Activated T-helper 1 cell treated with anti-CD3 and anti-CD28 coated beads, Interleukin-12 subunit alpha, Interleukin-12 subunit beta, Interleukin-2, Interleukin-4 antibody, amounts not matched to agents 30 ng/mL and 10 ng/mL and 1 ng/mL, durations not matched to agents 14 hours and 24 hours and 36 hours (primary cell): ENCODE results near the gene CEP290. TPM values are rescaled to one million over a fixed set of nuclear protein-coding genes. Genes with fewer than 3 reads are reported as not detected.
A peak's percentile ranks its signal among the peaks of the same experiment; 100 is the strongest.

Experiments
- DNase-seq: peaks from one replicate; pipeline ENCODE4 v3.0.0; 2021; ENCODE audit warnings: low spot score
- H3K27ac Mint-ChIP-seq: one replicate; pipeline ENCODE4 v1.8.0; 2021; ENCODE audit warnings: mild to moderate bottlenecking, mixed read lengths
- H3K27me3 Mint-ChIP-seq: one replicate; pipeline ENCODE4 v1.8.0; 2022; ENCODE audit warnings: mild to moderate bottlenecking, moderate library complexity, mixed read lengths; ENCODE audit not compliant: insufficient read depth
- H3K36me3 Mint-ChIP-seq: one replicate; pipeline ENCODE4 v1.8.0; 2021; ENCODE audit warnings: low read depth, mixed read lengths
- H3K4me1 Mint-ChIP-seq: one replicate; pipeline ENCODE4 v1.8.0; 2021; ENCODE audit warnings: low read depth, mixed read lengths
- H3K4me3 Mint-ChIP-seq: one replicate; pipeline ENCODE4 v1.8.0; 2021; ENCODE audit warnings: mild to moderate bottlenecking, moderate library complexity, mixed read lengths
- H3K9me3 Mint-ChIP-seq: one replicate; pipeline ENCODE4 v1.8.0; 2021; ENCODE audit warnings: mixed read lengths
- intact Hi-C: fragments of 100-400 bp; cut with micrococcal nuclease; formaldehyde crosslinking; loops from one replicate; pipeline ENCODE4 v1.15.1; 2024
- total RNA-seq: library from RNA; stranded (reverse); gene quantifications from 2 replicates; pipeline ENCODE4 v1.2.3, GENCODE V29; 2022

CEP290 gene
- 15.5 and 17.0 TPM in 2 replicates for total RNA-seq

GRCh38 chr12:88141774-88142609, at the start of gene CEP290, which contains the start of gene TMTC3:
Gene CEP290, minus strand, starts transcription at chr12:88142088. Its CDS starts 781 bp downstream, at chr12:88141307.
Gene TMTC3, plus strand, starts transcription at chr12:88142307. Its CDS starts 6,009 bp downstream, at chr12:88148316.
- peaks cover 20% of the 10 kb centered on the region for H3K36me3 Mint-ChIP-seq
- no peaks in the 10 kb centered on the region for H3K9me3 Mint-ChIP-seq
- peak within 1 kb of the TSS; percentile 91 for H3K4me3 Mint-ChIP-seq
- peaks cover 34% of the 10 kb centered on the region for H3K4me1 Mint-ChIP-seq
- H3K27ac Mint-ChIP-seq, result peak within 1 kb of the TSS; percentile 95
- intact Hi-C loops, result loop anchor here (1.0 to 5.0 kb wide), 10 partner anchors 31 to 1385 kb away; partner anchors contain the start of genes DUSP6 and POC1B
- no peaks in the 10 kb centered on the region for H3K27me3 Mint-ChIP-seq
- peak; percentile 92 for DNase-seq

GRCh38 chr12:88188180-88188579, 46.3 kb upstream of the CEP290 start:
- Mint-ChIP-seq H3K4me3 (no peak overlapping the region), H3K27ac (no peak overlapping the region), H3K9me3 (no peaks in the 10 kb centered on the region), H3K36me3 (peaks cover 3% of the 10 kb centered on the region), H3K4me1 (no peaks in the 10 kb centered on the region), H3K27me3 (no peaks in the 10 kb centered on the region)
- no peak for DNase-seq
- intact Hi-C loops, result no loop called here

- no peaks in the 10 kb centered on the region for H3K4me1 Mint-ChIP-seq
- no peak overlapping the region for H3K4me3 Mint-ChIP-seq
- peaks cover 3% of the 10 kb centered on the region for H3K36me3 Mint-ChIP-seq
- no peaks in the 10 kb centered on the region for H3K27me3 Mint-ChIP-seq
- DNase-seq, result no peak
- no peaks in the 10 kb centered on the region for H3K9me3 Mint-ChIP-seq
- H3K27ac Mint-ChIP-seq, result no peak overlapping the region
- intact Hi-C loops, result no loop called here
Observed at GRCh38 chr12:88187571-88187970, 45.7 kb upstream of the CEP290 start.

GRCh38 chr12:88185988-88186387, 44.1 kb upstream of the CEP290 start:
- peaks cover 2% of the 10 kb centered on the region for H3K36me3 Mint-ChIP-seq
- no peaks in the 10 kb centered on the region for H3K9me3 Mint-ChIP-seq
- no peaks in the 10 kb centered on the region for H3K4me1 Mint-ChIP-seq
- H3K27ac Mint-ChIP-seq, result no peak overlapping the region
- no peak for DNase-seq
- intact Hi-C loops, result no loop called here
- H3K27me3 Mint-ChIP-seq, result no peaks in the 10 kb centered on the region
- no peak overlapping the region for H3K4me3 Mint-ChIP-seq

GRCh38 chr12:88185279-88185678, 43.4 kb upstream of the CEP290 start:
- Mint-ChIP-seq H3K4me1 (no peaks in the 10 kb centered on the region), H3K27ac (no peak overlapping the region), H3K9me3 (no peaks in the 10 kb centered on the region), H3K27me3 (no peaks in the 10 kb centered on the region), H3K4me3 (no peak overlapping the region), H3K36me3 (peaks cover 6% of the 10 kb centered on the region)
- DNase-seq, result no peak
- intact Hi-C loops, result no loop called here

- Mint-ChIP-seq H3K9me3 (no peaks in the 10 kb centered on the region), H3K4me3 (no peak overlapping the region), H3K27me3 (no peaks in the 10 kb centered on the region), H3K27ac (no peak overlapping the region), H3K4me1 (no peaks in the 10 kb centered on the region), H3K36me3 (peaks cover 11% of the 10 kb centered on the region)
- DNase-seq, result no peak
- intact Hi-C loops, result no loop called here
Observed at GRCh38 chr12:88184196-88184595, 42.3 kb upstream of the CEP290 start.

- Mint-ChIP-seq H3K27ac (no peak overlapping the region), H3K4me3 (no peak overlapping the region), H3K36me3 (peaks cover 20% of the 10 kb centered on the region), H3K27me3 (no peaks in the 10 kb centered on the region), H3K4me1 (no peaks in the 10 kb centered on the region), H3K9me3 (no peaks in the 10 kb centered on the region)
- intact Hi-C loops, result no loop called here
- no peak for DNase-seq
Observed at GRCh38 chr12:88182416-88182815, 40.5 kb upstream of the CEP290 start.

GRCh38 chr12:88181881-88182280, 40.0 kb upstream of the CEP290 start:
- H3K36me3 Mint-ChIP-seq, result peaks cover 20% of the 10 kb centered on the region
- H3K4me1 Mint-ChIP-seq, result no peaks in the 10 kb centered on the region
- no peak overlapping the region for H3K27ac Mint-ChIP-seq
- no peak overlapping the region for H3K4me3 Mint-ChIP-seq
- intact Hi-C loops, result no loop called here
- H3K27me3 Mint-ChIP-seq, result no peaks in the 10 kb centered on the region
- no peaks in the 10 kb centered on the region for H3K9me3 Mint-ChIP-seq
- no peak for DNase-seq

GRCh38 chr12:88179436-88180014, 37.6 kb upstream of the CEP290 start:
- DNase-seq, result no peak
- Mint-ChIP-seq H3K27ac (no peak overlapping the region), H3K27me3 (no peaks in the 10 kb centered on the region), H3K4me3 (no peak overlapping the region), H3K4me1 (no peaks in the 10 kb centered on the region), H3K36me3 (peaks cover 28% of the 10 kb centered on the region), H3K9me3 (no peaks in the 10 kb centered on the region)
- intact Hi-C loops, result no loop called here

GRCh38 chr12:88175544-88175943, 33.7 kb upstream of the CEP290 start:
- no peaks in the 10 kb centered on the region for H3K4me1 Mint-ChIP-seq
- H3K27ac Mint-ChIP-seq, result no peak overlapping the region
- peaks cover 41% of the 10 kb centered on the region for H3K36me3 Mint-ChIP-seq
- H3K9me3 Mint-ChIP-seq, result no peaks in the 10 kb centered on the region
- intact Hi-C loops, result no loop called here
- no peaks in the 10 kb centered on the region for H3K27me3 Mint-ChIP-seq
- no peak for DNase-seq
- H3K4me3 Mint-ChIP-seq, result no peak overlapping the region

GRCh38 chr12:88172844-88173407, 31.0 kb upstream of the CEP290 start:
- no peaks in the 10 kb centered on the region for H3K27me3 Mint-ChIP-seq
- H3K4me1 Mint-ChIP-seq, result no peaks in the 10 kb centered on the region
- H3K4me3 Mint-ChIP-seq, result no peak overlapping the region
- intact Hi-C loops, result no loop called here
- no peak overlapping the region for H3K27ac Mint-ChIP-seq
- no peak for DNase-seq
- peaks cover 35% of the 10 kb centered on the region for H3K36me3 Mint-ChIP-seq
- no peaks in the 10 kb centered on the region for H3K9me3 Mint-ChIP-seq

- no peaks in the 10 kb centered on the region for H3K4me1 Mint-ChIP-seq
- no peak for DNase-seq
- intact Hi-C loops, result no loop called here
- no peak overlapping the region for H3K4me3 Mint-ChIP-seq
- H3K9me3 Mint-ChIP-seq, result no peaks in the 10 kb centered on the region
- no peak overlapping the region for H3K27ac Mint-ChIP-seq
- H3K36me3 Mint-ChIP-seq, result peaks cover 24% of the 10 kb centered on the region
- H3K27me3 Mint-ChIP-seq, result no peaks in the 10 kb centered on the region
Observed at GRCh38 chr12:88167384-88167783, 25.5 kb upstream of the CEP290 start.

GRCh38 chr12:88166179-88166578, 24.3 kb upstream of the CEP290 start:
- Mint-ChIP-seq H3K27ac (no peak overlapping the region), H3K9me3 (no peaks in the 10 kb centered on the region), H3K4me3 (no peak overlapping the region), H3K4me1 (no peaks in the 10 kb centered on the region), H3K36me3 (peaks cover 20% of the 10 kb centered on the region), H3K27me3 (no peaks in the 10 kb centered on the region)
- DNase-seq, result no peak
- intact Hi-C loops, result no loop called here
